ENCODE data around the gene FRMD4A. TPM values are rescaled to one million over a fixed set of nuclear protein-coding genes. Genes with fewer than 3 reads are reported as not detected.
"Not testable (repeated sequence)": the region's sequence is repeated elsewhere in the genome, so short reads cannot be mapped to it uniquely, and the experiment has no call there.

Gene FRMD4A
- total RNA-seq, 2 donors from 2014 or later, result 0.35 to 0.50 TPM

GRCh38 chr10:14156104-14156503, 174.6 kb downstream of the FRMD4A start:
- Mint-ChIP-seq H3K36me3 (ENCODE audit: insufficient read depth in 2 of 2) (no peaks in the 10 kb centered on the region), H3K27me3 (ENCODE audit: low read depth) (peaks cover 34% of the 10 kb centered on the region), H3K4me3 (no peak overlapping the region), H3K4me1 (ENCODE audit: low read depth) (no peaks in the 10 kb centered on the region), H3K27ac (no peak overlapping the region), H3K9me3 (no peaks in the 10 kb centered on the region)
- ATAC-seq (replicated peaks in 1 of 2) (no peak), DNase-seq (no peak)

- no peak for ATAC-seq (replicated peaks in 1 of 2)
- H3K27me3 Mint-ChIP-seq (ENCODE audit: low read depth), result peaks cover 22% of the 10 kb centered on the region
- H3K9me3 Mint-ChIP-seq, result no peaks in the 10 kb centered on the region
- no peaks in the 10 kb centered on the region for H3K36me3 Mint-ChIP-seq (ENCODE audit: insufficient read depth in 2 of 2)
- H3K27ac Mint-ChIP-seq, result no peak overlapping the region
- DNase-seq, result no peak
- no peaks in the 10 kb centered on the region for H3K4me1 Mint-ChIP-seq (ENCODE audit: low read depth)
- no peak overlapping the region for H3K4me3 Mint-ChIP-seq
Observed at GRCh38 chr10:14153570-14154055, 177.1 kb downstream of the FRMD4A start.

GRCh38 chr10:14151571-14151970, 179.2 kb downstream of the FRMD4A start:
- DNase-seq (no peak), ATAC-seq (replicated peaks in 1 of 2) (no peak)
- H3K36me3 Mint-ChIP-seq (ENCODE audit: insufficient read depth in 2 of 2), result no peaks in the 10 kb centered on the region
- H3K27ac Mint-ChIP-seq, result no peak overlapping the region
- no peaks in the 10 kb centered on the region for H3K9me3 Mint-ChIP-seq
- peaks cover 10% of the 10 kb centered on the region for H3K27me3 Mint-ChIP-seq (ENCODE audit: low read depth)
- H3K4me3 Mint-ChIP-seq, result no peak overlapping the region
- no peaks in the 10 kb centered on the region for H3K4me1 Mint-ChIP-seq (ENCODE audit: low read depth)

- H3K9me3 Mint-ChIP-seq, result no peaks in the 10 kb centered on the region
- peaks cover 16% of the 10 kb centered on the region for H3K27me3 Mint-ChIP-seq (ENCODE audit: low read depth)
- H3K36me3 Mint-ChIP-seq (ENCODE audit: insufficient read depth in 2 of 2), result no peaks in the 10 kb centered on the region
- ATAC-seq (replicated peaks in 1 of 2) (no peak), DNase-seq (no peak)
- H3K4me1 Mint-ChIP-seq (ENCODE audit: low read depth), result no peaks in the 10 kb centered on the region
- H3K27ac Mint-ChIP-seq, result no peak overlapping the region
- no peak overlapping the region for H3K4me3 Mint-ChIP-seq
Observed at GRCh38 chr10:14150526-14150925, 180.2 kb downstream of the FRMD4A start.

- peaks cover 42% of the 10 kb centered on the region for H3K27me3 Mint-ChIP-seq (ENCODE audit: low read depth)
- ATAC-seq (replicated peaks in 1 of 2), result no peak
Observed at GRCh38 chr10:14146501-14146900, 184.2 kb downstream of the FRMD4A start.

GRCh38 chr10:14146025-14146424, 184.7 kb downstream of the FRMD4A start:
- Mint-ChIP-seq H3K9me3 (no peaks in the 10 kb centered on the region), H3K4me3 (no peak overlapping the region), H3K4me1 (ENCODE audit: low read depth) (no peaks in the 10 kb centered on the region), H3K36me3 (ENCODE audit: insufficient read depth in 2 of 2) (no peaks in the 10 kb centered on the region), H3K27ac (no peak overlapping the region), H3K27me3 (ENCODE audit: low read depth) (peaks cover 45% of the 10 kb centered on the region)
- no peak for DNase-seq
- no peak for ATAC-seq (replicated peaks in 1 of 2)

More at GRCh38 chr10:14146501-14146900, 184.2 kb downstream of the FRMD4A start:
- Mint-ChIP-seq H3K9me3 (no peaks in the 10 kb centered on the region), H3K4me1 (ENCODE audit: low read depth) (no peaks in the 10 kb centered on the region), H3K36me3 (ENCODE audit: insufficient read depth in 2 of 2) (no peaks in the 10 kb centered on the region), H3K4me3 (no peak overlapping the region), H3K27ac (no peak overlapping the region)
- DNase-seq, result no peak

GRCh38 chr10:14144451-14144850, 186.3 kb downstream of the FRMD4A start:
- Mint-ChIP-seq H3K27ac (no peak overlapping the region), H3K4me3 (no peak overlapping the region), H3K27me3 (ENCODE audit: low read depth) (peaks cover 45% of the 10 kb centered on the region), H3K4me1 (ENCODE audit: low read depth) (no peaks in the 10 kb centered on the region), H3K36me3 (ENCODE audit: insufficient read depth in 2 of 2) (no peaks in the 10 kb centered on the region), H3K9me3 (no peaks in the 10 kb centered on the region)
- DNase-seq, result no peak
- no peak for ATAC-seq (replicated peaks in 1 of 2)

GRCh38 chr10:14142606-14143250, 188.0 kb downstream of the FRMD4A start:
- Mint-ChIP-seq H3K4me1 (ENCODE audit: low read depth) (no peaks in the 10 kb centered on the region), H3K27ac (no peak overlapping the region), H3K36me3 (ENCODE audit: insufficient read depth in 2 of 2) (no peaks in the 10 kb centered on the region), H3K4me3 (no peak overlapping the region), H3K9me3 (no peaks in the 10 kb centered on the region), H3K27me3 (ENCODE audit: low read depth) (peaks cover 40% of the 10 kb centered on the region)
- DNase-seq, result no peak
- ATAC-seq (replicated peaks in 1 of 2), result no peak

GRCh38 chr10:14141283-14141682, 189.4 kb downstream of the FRMD4A start:
- Mint-ChIP-seq H3K4me1 (ENCODE audit: low read depth) (no peaks in the 10 kb centered on the region), H3K27me3 (ENCODE audit: low read depth) (peaks cover 33% of the 10 kb centered on the region), H3K27ac (no peak overlapping the region), H3K36me3 (ENCODE audit: insufficient read depth in 2 of 2) (no peaks in the 10 kb centered on the region), H3K4me3 (no peak overlapping the region), H3K9me3 (no peaks in the 10 kb centered on the region)
- DNase-seq, result no peak
- ATAC-seq (replicated peaks in 1 of 2), result no peak

- H3K27me3 Mint-ChIP-seq (ENCODE audit: low read depth), result peaks cover 17% of the 10 kb centered on the region
- DNase-seq (no peak), ATAC-seq (replicated peaks in 1 of 2) (no peak)
- H3K4me3 Mint-ChIP-seq, result no peak overlapping the region
- no peaks in the 10 kb centered on the region for H3K4me1 Mint-ChIP-seq (ENCODE audit: low read depth)
- no peaks in the 10 kb centered on the region for H3K36me3 Mint-ChIP-seq (ENCODE audit: insufficient read depth in 2 of 2)
- peaks cover 5 to 7% of the 10 kb centered on the region in 2 donors for H3K9me3 Mint-ChIP-seq
- H3K27ac Mint-ChIP-seq, result no peak overlapping the region
Observed at GRCh38 chr10:14137391-14137790, 193.3 kb downstream of the FRMD4A start.

- peaks cover 10% of the 10 kb centered on the region for H3K27me3 Mint-ChIP-seq (ENCODE audit: low read depth)
- H3K4me3 Mint-ChIP-seq; H3K4me1 Mint-ChIP-seq (ENCODE audit: low read depth); DNase-seq; ATAC-seq (replicated peaks in 1 of 2); H3K27ac Mint-ChIP-seq; H3K36me3 Mint-ChIP-seq (ENCODE audit: insufficient read depth in 2 of 2); H3K9me3 Mint-ChIP-seq: not testable (repeated sequence)
Observed at GRCh38 chr10:14135196-14135595, 195.5 kb downstream of the FRMD4A start.

- H3K4me3 Mint-ChIP-seq, result no peak overlapping the region
- peaks cover 10% of the 10 kb centered on the region for H3K27me3 Mint-ChIP-seq (ENCODE audit: low read depth)
- ATAC-seq (replicated peaks in 1 of 2) (no peak), DNase-seq (no peak)
- H3K27ac Mint-ChIP-seq, result no peak overlapping the region
- peaks cover 5 to 7% of the 10 kb centered on the region in 2 donors for H3K9me3 Mint-ChIP-seq
- no peaks in the 10 kb centered on the region for H3K36me3 Mint-ChIP-seq (ENCODE audit: insufficient read depth in 2 of 2)
- no peaks in the 10 kb centered on the region for H3K4me1 Mint-ChIP-seq (ENCODE audit: low read depth)
Observed at GRCh38 chr10:14134275-14134674, 196.4 kb downstream of the FRMD4A start.

- H3K36me3 Mint-ChIP-seq (ENCODE audit: insufficient read depth in 2 of 2), result no peaks in the 10 kb centered on the region
- H3K4me3 Mint-ChIP-seq, result no peak overlapping the region
- no peaks in the 10 kb centered on the region for H3K4me1 Mint-ChIP-seq (ENCODE audit: low read depth)
- no peak overlapping the region for H3K27ac Mint-ChIP-seq
- ATAC-seq (replicated peaks in 1 of 2) (no peak), DNase-seq (no peak)
- H3K27me3 Mint-ChIP-seq (ENCODE audit: low read depth), result peaks cover 10% of the 10 kb centered on the region
- H3K9me3 Mint-ChIP-seq, result peaks cover 5 to 7% of the 10 kb centered on the region in 2 donors
Observed at GRCh38 chr10:14131261-14131960, 199.3 kb downstream of the FRMD4A start.
